Aorta (tissue), 5 donors: Measurements from ENCODE around the gene CRLF3. TPM values are rescaled to one million over a fixed set of nuclear protein-coding genes. Genes with fewer than 3 reads are reported as not detected.
"Not testable (repeated sequence)": the region's sequence is repeated elsewhere in the genome, so short reads cannot be mapped to it uniquely, and the experiment has no call there.

ENCODE experiments used
- ATAC-seq: fragments of 200-7000 bp; cut with Tn5 transposase; one replicate; pipeline ENCODE4 v1.9.1; 2022; ENCODE audit warnings: moderate library complexity; ENCODE audit not compliant: low FRiP score
- DNase-seq, 2 donors: peaks; one replicate each; pipeline ENCODE4 v3.0.0-alpha.2; 2020
- H3K27ac ChIP-seq, 2 donors: one replicate each; pipeline ENCODE4 v1.5.1; 2013; ENCODE audit warnings: low read length in 2 of 2, mild to moderate bottlenecking in 2 of 2, moderate library complexity in 2 of 2, control low read depth in 1 of 2, inconsistent platforms in 1 of 2, low read depth in 1 of 2
- H3K27me3 ChIP-seq, 2 donors: one replicate each; pipeline ENCODE4 v1.6.1; 2013; ENCODE audit warnings: control low read depth in 1 of 2, low read length in 1 of 2, mild to moderate bottlenecking in 1 of 2, moderate library complexity in 1 of 2; ENCODE audit not compliant: insufficient read depth in 2 of 2, control insufficient read depth in 1 of 2
- H3K36me3 ChIP-seq, 2 donors: one replicate each; pipeline ENCODE4 v1.6.1; 2013; ENCODE audit warnings: control low read depth in 1 of 2, low read length in 1 of 2, mild to moderate bottlenecking in 1 of 2; ENCODE audit not compliant: insufficient read depth in 2 of 2, control insufficient read depth in 1 of 2
- H3K4me1 ChIP-seq, 2 donors: one replicate each; pipeline ENCODE4 v1.6.1; 2013; ENCODE audit warnings: low read length in 2 of 2, control low read depth in 1 of 2, mild to moderate bottlenecking in 1 of 2, moderate library complexity in 1 of 2; ENCODE audit not compliant: insufficient read depth in 2 of 2, control insufficient read depth in 1 of 2
- H3K4me3 ChIP-seq, 2 donors: one replicate each; pipeline ENCODE4 v1.5.1; 2013; ENCODE audit warnings: low read length in 2 of 2, control low read depth in 1 of 2, mild to moderate bottlenecking in 1 of 2
- H3K9me3 ChIP-seq: one replicate; pipeline ENCODE4 v1.6.1; 2013; ENCODE audit warnings: mild to moderate bottlenecking, low read length; ENCODE audit not compliant: control insufficient read depth
- WGBS, 2 donors: extraction: QIAGEN DNeasy Blood & Tissue Kit; methylation state at CpG; one replicate each; pipeline ENCODE4 v1.1.7; 2013; 5-methylcytosine and 5-hydroxymethylcytosine counted together
- intact Hi-C, 2 donors: fragments of 100-400 bp; cut with DNase I; formaldehyde crosslinking; loops; one replicate each; pipeline versions ENCODE4 v1.14.2 to v1.15.0; 2022
- polyA plus RNA-seq, 2 donors: library from polyadenylated mRNA; stranded (reverse); fragments of 200-250 nt; gene quantifications; one replicate each; pipeline ENCODE4 v1.2.3, GENCODE V29; 2013
- total RNA-seq, 2 donors: library from RNA; stranded (reverse); fragmentation: NEBNext Ultra II Directional; extraction: Animal tissue kit (Norgen Biotek cat#: 25700); gene quantifications; one replicate each; pipeline ENCODE4 v1.2.1, GENCODE V29; 2021
- donor health status: healthy with polysubstance abuse.
- donor health status: Bipolar disorder and iron deficiency.
- donor health status: DM: no; HTN: no; CAD: no.
- donor health status: DM: no; HTN: no; CAD: no.
- donor health status: DM: yes; HTN: yes; CAD: no.

The CRLF3 gene
- total and polyA plus RNA-seq, 4 donors = 4.3 to 19.0 (median 8.9) TPM

GRCh38 chr17:30832438-30833124 is 8.1 kb upstream of the CRLF3 start:
- H3K4me3 ChIP-seq = no peak overlapping the region
- DNase-seq = no peak
- 3 to 4% methylated on average over 15 of the region's 15 CpGs for WGBS, 2 donors
- no peaks in the 10 kb centered on the region for H3K27me3 ChIP-seq
- no peak overlapping the region for H3K27ac ChIP-seq
- no peaks in the 10 kb centered on the region for H3K36me3 ChIP-seq
- intact Hi-C loops = no loop called here
- H3K9me3 ChIP-seq = no peaks in the 10 kb centered on the region
- H3K4me1 ChIP-seq = no peaks in the 10 kb centered on the region
- no peak for ATAC-seq

- intact Hi-C loops = no loop called here
- peak; percentile 98 for ATAC-seq
- DNase-seq = peak; percentile 95 to 97
- Histone ChIP-seq H3K27ac (no peak within 1 kb of the TSS), H3K4me3 (peak within 1 kb of the TSS; percentile 36 to 56), H3K27me3 (no peaks in the 10 kb centered on the region), H3K36me3 (no peaks in the 10 kb centered on the region), H3K9me3 (no peaks in the 10 kb centered on the region), H3K4me1 (no peaks in the 10 kb centered on the region)
- 0% methylated on average over 59 of the region's 59 CpGs for WGBS, 2 donors
These were observed 7.4 kb upstream of the CRLF3 start, which contains the start of gene ATAD5 for GRCh38 chr17:30831663-30832437. TSS of gene ATAD5 (plus strand) at chr17:30831966. CDS start at chr17:30832348, 382 bp downstream.

GRCh38 chr17:30831257-30831656 is 6.8 kb upstream of the CRLF3 start:
- H3K27ac ChIP-seq = no peak overlapping the region
- intact Hi-C loops = no loop called here
- WGBS, 2 donors = 18 to 20% methylated on average over 13 of the region's 13 CpGs
- H3K4me3 ChIP-seq = peak overlapping the region; percentile 20 to 56
- no peaks in the 10 kb centered on the region for H3K9me3 ChIP-seq
- H3K27me3 ChIP-seq = no peaks in the 10 kb centered on the region
- ATAC-seq = no peak
- no peaks in the 10 kb centered on the region for H3K36me3 ChIP-seq
- H3K4me1 ChIP-seq = no peaks in the 10 kb centered on the region
- no peak for DNase-seq

GRCh38 chr17:30829022-30829421 is 4.5 kb upstream of the CRLF3 start:
- no peak for DNase-seq
- no peak for ATAC-seq
- WGBS, 2 donors = 80 to 82% methylated on average over 5 of the region's 5 CpGs
- Histone ChIP-seq H3K27me3 (no peaks in the 10 kb centered on the region), H3K27ac (no peak overlapping the region), H3K4me3 (no peak overlapping the region), H3K9me3 (no peaks in the 10 kb centered on the region), H3K36me3 (no peaks in the 10 kb centered on the region), H3K4me1 (no peaks in the 10 kb centered on the region)
- intact Hi-C loops = loop anchor here in 1 of 2 donors (10.0 kb wide), 1 partner anchor 146 kb away; the partner anchor contains the start of gene RNF135

- intact Hi-C loops = loop anchor here in 1 of 2 donors (10.0 kb wide), 1 partner anchor 148 kb away; the partner anchor contains the start of gene RNF135
- Histone ChIP-seq H3K9me3 (no peaks in the 10 kb centered on the region), H3K4me1 (no peaks in the 10 kb centered on the region), H3K27ac (no peak overlapping the region), H3K27me3 (no peaks in the 10 kb centered on the region), H3K36me3 (no peaks in the 10 kb centered on the region), H3K4me3 (no peak overlapping the region)
- DNase-seq (no peak), ATAC-seq (no peak)
- 82% methylated on average over 6 of the region's 6 CpGs for WGBS, 2 donors
These were observed 2.6 kb upstream of the CRLF3 start for GRCh38 chr17:30827082-30827481.

- Histone ChIP-seq H3K27me3 (no peaks in the 10 kb centered on the region), H3K36me3 (no peaks in the 10 kb centered on the region), H3K4me3 (peak overlapping the region; percentile 67 to 81), H3K4me1 (no peaks in the 10 kb centered on the region), H3K9me3 (no peaks in the 10 kb centered on the region), H3K27ac (no peak overlapping the region)
- DNase-seq (no peak), ATAC-seq (no peak)
- WGBS, 2 donors = 0 to 1% methylated on average over 11 of the region's 11 CpGs
- intact Hi-C loops = loop anchor here in 1 of 2 donors (10.0 kb wide), 1 partner anchor 151 kb away; the partner anchor contains the start of gene RNF135
These were observed 513 bp downstream of the CRLF3 start for GRCh38 chr17:30824002-30824355.

GRCh38 chr17:30823421-30823820 is 1.1 kb downstream of the CRLF3 start:
- intact Hi-C loops = loop anchor here in 1 of 2 donors (10.0 kb wide), 1 partner anchor 151 kb away; the partner anchor contains the start of gene RNF135
- H3K27ac ChIP-seq = no peak overlapping the region
- 43 to 46% methylated on average over 7 of the region's 7 CpGs for WGBS, 2 donors
- no peak for ATAC-seq
- peak overlapping the region; percentile 67 to 81 for H3K4me3 ChIP-seq
- DNase-seq = no peak
- no peaks in the 10 kb centered on the region for H3K9me3 ChIP-seq
- no peaks in the 10 kb centered on the region for H3K36me3 ChIP-seq
- no peaks in the 10 kb centered on the region for H3K4me1 ChIP-seq
- H3K27me3 ChIP-seq = no peaks in the 10 kb centered on the region

GRCh38 chr17:30822919-30823318 is 1.6 kb downstream of the CRLF3 start:
- intact Hi-C loops = loop anchor here in 1 of 2 donors (10.0 kb wide), 1 partner anchor 152 kb away; the partner anchor contains the start of gene RNF135
- WGBS, 2 donors = 89% methylated on average over 14 of the region's 14 CpGs
- H3K9me3 ChIP-seq, DNase-seq, H3K27ac ChIP-seq, H3K4me3 ChIP-seq, H3K4me1 ChIP-seq, H3K36me3 ChIP-seq, H3K27me3 ChIP-seq, ATAC-seq: not testable (repeated sequence)
